SK-MEL-5 (cell line): ENCODE measurements around the gene CARD6. TPM values are rescaled to one million over a fixed set of nuclear protein-coding genes. Genes with fewer than 3 reads are reported as not detected.
"Not testable (repeated sequence)": the region's sequence is repeated elsewhere in the genome, so short reads cannot be mapped to it uniquely, and the experiment has no call there.

Experiments used
- DNase-seq: peaks from one replicate; pipeline ENCODE4 v3.0.0-alpha.2; 2016; ENCODE audit warnings: low read depth, low spot score
- in situ Hi-C: cut with HindIII; loops from 2 replicates; pipeline ENCODE4 v1.10.0; 2016; ENCODE audit warnings: low sequenced_read_pairs, high pct_unique_total_duplicates, low pct_unique_long_range_greater_than_20kb
- polyA plus RNA-seq, 2 experiments: library from polyadenylated mRNA; depleted of rRNA; stranded (reverse); fragments of >200 nt; gene quantifications; 2 replicates each; pipeline ENCODE4 v1.2.3, GENCODE V29; 2015
- total RNA-seq: library from RNA; depleted of rRNA; stranded (reverse); fragments of >200 nt; shearing (Covaris generic); gene quantifications from 2 replicates; pipeline ENCODE4 v1.2.3, GENCODE V29; 2014; rRNA removed

CARD6 gene
- total RNA-seq: 4.0 and 4.8 TPM in 2 replicates
- 4.0 and 4.1 TPM in 2 replicates for polyA plus RNA-seq (2015; cell fraction: cytosol; rRNA removed)
- polyA plus RNA-seq (2015; cell fraction: nucleus; rRNA removed): 0.93 and 2.0 TPM in 2 replicates

GRCh38 chr5:40841068-40841805, at the start of gene CARD6:
CARD6 (plus strand) TSS chr5:40841367; CDS start chr5:40841383, 16 bp downstream.
- peak; percentile 55 for DNase-seq
- in situ Hi-C loops: no loop called here

GRCh38 chr5:40791715-40792139, 49.4 kb upstream of the CARD6 start:
- no peak for DNase-seq
- in situ Hi-C loops: no loop called here

DNA sequence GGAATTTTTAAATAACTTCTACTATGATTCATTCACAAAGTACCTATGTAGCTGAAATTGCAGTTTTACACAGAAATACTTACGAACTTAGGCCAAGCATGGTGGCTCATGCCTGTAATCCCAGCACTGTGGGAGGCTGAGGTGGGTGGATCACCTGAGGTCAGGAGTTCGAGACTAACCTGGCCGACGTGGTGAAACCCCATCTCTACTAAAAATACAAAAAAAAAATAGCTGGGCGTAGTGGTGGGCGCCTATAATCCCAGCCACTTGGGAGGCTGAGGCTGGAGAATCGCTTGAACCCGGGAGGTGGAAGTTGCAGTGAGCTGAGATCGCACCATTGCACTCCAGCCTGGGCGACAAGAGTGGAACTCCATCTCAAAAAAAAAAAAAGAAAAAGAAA, 48.5 kb upstream of the CARD6 start:
- in situ Hi-C loops, DNase-seq: not testable (repeated sequence)

GRCh38 chr5:40794340-40794739, 46.8 kb upstream of the CARD6 start:
- in situ Hi-C loops: not testable (repeated sequence)

GRCh38 chr5:40794877-40795276, 46.3 kb upstream of the CARD6 start:
- DNase-seq, in situ Hi-C loops: not testable (repeated sequence)

More at GRCh38 chr5:40794340-40794739, 46.8 kb upstream of the CARD6 start:
- not testable (repeated sequence) for DNase-seq

GRCh38 chr5:40796487-40796889, 44.7 kb upstream of the CARD6 start:
- in situ Hi-C loops: no loop called here
- DNase-seq: no peak

DNA sequence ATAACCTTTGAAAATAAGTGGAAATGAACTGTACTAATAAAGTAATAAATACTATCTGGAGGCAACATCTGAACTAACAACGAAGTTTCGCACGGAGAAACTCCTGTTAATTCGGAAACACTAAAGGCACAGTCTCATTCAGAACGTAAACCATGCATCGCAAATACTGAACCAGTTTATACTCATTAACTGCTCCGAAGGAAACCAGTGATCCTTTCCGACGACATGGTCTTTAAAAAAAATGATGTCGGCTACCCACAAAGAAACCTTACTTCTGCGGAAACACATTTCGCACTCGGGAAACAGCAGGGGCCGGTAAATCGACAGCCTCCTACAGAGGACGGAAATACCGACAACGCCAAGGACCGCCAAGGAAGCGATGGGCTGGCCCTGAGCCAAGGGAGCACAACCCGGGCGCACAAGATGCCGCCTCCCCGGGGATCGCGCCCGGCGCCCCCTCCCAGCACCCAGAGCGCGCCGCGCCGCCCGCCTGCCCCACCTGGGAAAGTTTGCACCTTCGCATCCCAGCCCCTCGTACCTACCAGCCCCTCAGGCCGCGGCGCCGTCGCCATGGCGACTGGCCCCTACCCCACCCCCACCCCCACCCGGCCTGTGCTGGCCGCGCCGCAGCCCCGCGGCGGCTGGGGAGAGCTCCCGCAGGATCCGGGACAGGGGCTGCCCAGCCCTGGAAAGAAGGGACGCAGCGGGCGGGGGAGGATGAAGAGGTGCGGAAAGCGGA, 43.7 kb upstream of the CARD6 start:
- in situ Hi-C loops: no loop called here
- peak; percentile 79 for DNase-seq

DNA sequence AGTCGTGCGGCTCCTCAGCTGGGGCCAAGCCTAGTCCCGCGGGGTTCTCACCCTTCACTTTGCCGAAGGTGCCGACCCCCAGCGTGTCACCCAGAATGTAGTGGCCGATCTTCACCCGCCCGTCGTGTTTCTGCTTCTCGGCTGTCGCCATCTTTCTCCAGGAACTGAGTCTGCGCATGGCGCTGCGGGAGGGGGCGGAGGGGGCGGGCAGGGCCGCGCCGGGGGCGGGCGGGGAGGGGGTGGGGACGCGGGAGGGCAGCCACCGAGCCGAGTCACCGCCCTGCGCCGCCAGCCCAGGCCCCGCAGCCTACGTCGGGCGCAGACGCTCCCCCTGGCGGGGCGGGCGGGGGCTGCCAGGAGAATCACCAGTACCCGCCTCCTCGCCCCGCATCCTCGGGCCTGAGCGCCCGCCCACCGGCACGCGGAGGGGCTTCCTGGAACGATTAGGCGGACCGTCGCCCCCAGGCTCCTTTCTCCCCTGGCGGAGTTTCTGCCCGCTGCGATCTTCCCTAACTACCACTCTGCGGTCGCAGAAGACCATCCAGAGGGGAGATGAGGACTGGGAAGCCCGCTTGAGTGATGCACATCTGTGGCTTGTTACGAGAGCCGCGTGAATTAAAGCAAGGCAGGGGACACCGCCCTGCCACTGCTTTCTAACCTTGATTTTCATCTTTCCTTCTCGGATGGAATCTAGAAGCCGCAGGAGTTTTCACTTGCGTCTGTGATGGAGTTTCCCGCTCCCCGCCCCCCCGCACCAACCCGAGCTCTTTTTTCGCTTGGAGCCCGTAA, 43.0 kb upstream of the CARD6 start, which contains the start of gene PRKAA1:
PRKAA1 (minus strand) TSS at position 363 of the 789 bp plus-strand sequence; CDS start at position 178, 185 bp downstream.
- in situ Hi-C loops: no loop called here
- DNase-seq: peak; percentile 93

DNA sequence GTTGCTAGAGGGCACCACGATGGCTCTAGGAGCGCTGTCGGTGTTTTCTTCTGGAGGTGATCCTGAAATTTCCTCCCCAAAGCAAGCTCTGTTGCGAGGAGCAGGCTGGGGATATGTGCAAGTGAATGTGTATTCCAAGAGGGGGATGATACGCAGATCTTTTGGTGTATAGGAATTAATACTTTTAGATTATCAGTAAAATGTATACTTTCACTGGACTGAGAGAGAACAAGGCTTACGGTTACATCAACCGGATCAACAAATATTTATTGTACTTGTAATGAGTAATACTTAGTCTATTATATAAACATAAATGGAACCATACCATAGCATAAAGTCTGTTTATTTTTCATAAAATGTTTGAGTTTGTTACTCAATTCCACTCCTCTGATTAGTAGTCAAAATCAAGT, 42.4 kb upstream of the CARD6 start:
- peak; percentile 79 for DNase-seq
- in situ Hi-C loops: no loop called here

DNA sequence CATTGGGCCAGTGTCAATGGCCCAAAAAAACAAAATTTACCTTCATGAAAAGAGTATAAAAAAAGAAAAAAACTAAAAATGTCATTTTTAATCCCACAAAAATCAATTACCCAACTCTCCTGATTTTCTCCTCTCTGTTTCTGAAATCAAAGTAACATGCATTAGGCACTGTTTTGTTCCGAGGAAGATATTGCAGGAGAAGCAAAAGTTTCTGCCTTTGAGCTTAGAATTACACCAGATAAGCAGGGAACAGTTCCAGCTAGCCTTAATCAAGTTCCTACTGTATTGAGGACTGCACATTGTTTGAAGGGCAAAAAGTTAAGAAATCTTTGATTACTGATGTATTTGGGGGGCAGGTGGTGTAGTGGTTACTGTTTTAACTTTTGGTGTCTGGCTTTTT, 41.9 kb upstream of the CARD6 start:
- no peak for DNase-seq
- in situ Hi-C loops: no loop called here

DNA sequence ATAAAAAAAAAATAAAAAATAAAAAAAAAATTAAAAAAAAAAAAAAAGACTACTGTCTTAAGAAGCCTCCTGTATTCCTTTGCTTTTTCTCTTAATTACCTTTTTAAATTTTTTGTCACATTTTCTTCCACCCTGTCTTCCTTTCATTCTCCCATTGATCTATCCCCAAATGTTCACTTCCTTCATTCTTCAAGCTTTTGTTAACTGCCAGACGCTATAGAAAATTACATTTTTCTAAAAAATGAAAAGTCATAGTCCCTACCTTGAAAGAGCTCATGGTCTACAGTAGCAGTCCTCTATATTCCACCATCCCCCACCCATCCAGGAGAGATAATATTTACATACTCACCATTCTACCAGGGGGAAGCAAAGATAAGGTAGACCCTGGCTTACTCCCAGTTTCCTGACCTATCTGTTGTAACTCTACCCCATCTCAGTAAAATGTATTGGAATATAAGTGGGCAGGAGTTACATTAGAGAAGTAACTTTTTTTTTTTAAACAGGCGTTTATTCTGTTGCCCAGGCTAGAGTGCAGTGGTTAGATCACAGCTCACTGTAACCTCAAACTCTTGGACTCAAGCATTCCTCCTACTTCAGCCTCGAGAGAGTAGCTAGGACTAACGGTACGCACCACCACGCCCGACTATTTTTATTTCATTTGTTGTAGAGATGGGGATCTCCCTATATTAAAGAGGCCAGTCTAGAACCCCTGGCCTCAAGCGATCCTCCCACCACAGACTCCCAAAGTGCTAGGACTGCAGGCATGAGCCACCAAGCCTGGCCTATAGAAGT, 39.2 kb upstream of the CARD6 start:
- DNase-seq: no peak
- in situ Hi-C loops: no loop called here

- DNase-seq: no peak
Measured at GRCh38 chr5:40812125-40812524, 29.0 kb upstream of the CARD6 start.

DNA sequence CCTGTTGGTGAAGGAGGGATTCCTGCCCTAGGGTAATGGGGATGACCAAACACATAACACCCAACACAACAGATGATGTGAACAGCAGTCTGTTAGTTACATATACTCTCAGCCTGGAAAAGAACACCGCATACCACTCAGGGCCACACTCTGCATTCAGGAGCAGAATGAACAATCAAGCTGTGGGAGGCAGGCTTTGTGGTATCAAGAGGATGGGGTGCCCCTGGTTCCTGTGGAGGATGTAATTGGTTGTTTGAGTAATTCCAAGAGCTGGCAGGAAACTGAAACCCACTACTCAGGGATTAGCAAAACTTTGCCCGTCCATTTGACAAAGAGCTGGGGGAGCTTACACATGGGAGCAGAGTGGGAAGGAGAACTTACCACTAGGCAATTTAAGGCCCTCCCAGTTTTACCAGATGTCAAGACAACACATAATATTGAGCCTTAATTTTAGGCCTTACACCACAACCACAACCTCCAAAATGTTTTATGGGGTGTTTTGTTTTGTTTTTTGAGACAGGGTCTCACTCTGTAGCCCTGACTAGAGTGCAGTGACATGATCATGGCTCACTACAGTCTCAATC, 27.4 kb upstream of the CARD6 start:
- in situ Hi-C loops: no loop called here
- DNase-seq: no peak

More at GRCh38 chr5:40812125-40812524, 29.0 kb upstream of the CARD6 start:
- in situ Hi-C loops: no loop called here

GRCh38 chr5:40823459-40823858, 17.7 kb upstream of the CARD6 start:
- in situ Hi-C loops: no loop called here
- peak; percentile 42 for DNase-seq

DNA sequence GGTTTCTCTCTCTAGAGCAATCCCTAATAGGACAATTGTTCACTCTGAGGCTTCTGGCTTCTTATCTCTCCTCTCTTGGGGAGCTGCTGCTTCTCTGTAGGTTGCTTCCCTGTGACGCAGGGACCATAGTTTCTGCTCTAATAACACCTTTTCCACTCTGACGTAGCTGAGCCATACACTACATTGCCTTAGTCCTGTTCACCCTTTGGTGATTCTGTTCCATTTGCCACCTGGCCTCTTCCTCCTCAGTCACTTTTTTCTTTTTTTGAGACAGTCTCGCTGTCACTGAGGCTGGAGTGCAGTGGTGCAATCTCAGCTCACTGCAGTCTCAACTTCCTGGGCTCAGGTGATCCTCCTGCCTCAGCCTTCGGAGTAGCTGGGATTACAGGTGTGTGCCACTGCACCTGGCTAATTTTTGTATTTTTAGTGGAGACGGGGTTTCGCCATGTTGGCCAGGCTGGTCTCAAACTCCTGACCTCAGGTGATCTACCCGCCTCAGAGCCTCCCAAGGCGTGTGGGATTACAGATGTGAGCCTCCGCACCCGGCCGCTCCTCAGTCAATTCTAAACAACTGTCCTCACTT, 15.6 kb upstream of the CARD6 start:
- DNase-seq, in situ Hi-C loops: not testable (repeated sequence)

- DNase-seq: no peak
- in situ Hi-C loops: no loop called here
Measured at GRCh38 chr5:40826489-40827187, 14.5 kb upstream of the CARD6 start.
